Stimulated activated CD8-positive, alpha-beta memory T cell treated with anti-CD3 and anti-CD28 coated beads, Interleukin-2, amount 100 ng/mL, for 1 hour (primary cell): ENCODE results near the gene ABCC1.

Experiments used
- DNase-seq, 2 donors: peaks; one replicate each; pipeline ENCODE4 v3.0.0-alpha.2; 2020; ENCODE audit warnings: low read depth in 2 of 2

The ABCC1 gene

GRCh38 chr16:16048904-16049582 lies 99.6 kb downstream of the ABCC1 start:
- no peak for DNase-seq

DNA sequence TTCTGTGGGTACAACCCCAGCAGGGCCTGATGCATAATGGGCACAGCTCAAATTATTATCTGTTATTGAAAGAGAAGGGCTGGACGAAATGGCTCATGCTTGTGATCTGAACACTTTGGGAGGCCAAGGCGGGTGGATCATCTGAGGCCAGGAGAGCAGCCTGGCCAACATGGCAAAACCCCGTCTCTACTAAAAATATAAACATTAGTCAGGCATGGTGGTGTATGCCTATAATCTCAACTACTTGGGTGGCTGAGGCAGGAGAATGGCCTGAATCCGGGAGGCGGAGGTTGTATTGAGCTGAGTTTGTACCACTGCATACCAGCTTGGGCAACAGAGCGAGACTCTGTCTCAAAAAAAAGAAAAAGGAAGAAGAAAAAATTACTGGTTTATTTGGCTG lies 100.7 kb downstream of the ABCC1 start:
- no peak for DNase-seq

- no peak for DNase-seq
Measured at GRCh38 chr16:16051132-16051531, 101.7 kb downstream of the ABCC1 start.

DNA sequence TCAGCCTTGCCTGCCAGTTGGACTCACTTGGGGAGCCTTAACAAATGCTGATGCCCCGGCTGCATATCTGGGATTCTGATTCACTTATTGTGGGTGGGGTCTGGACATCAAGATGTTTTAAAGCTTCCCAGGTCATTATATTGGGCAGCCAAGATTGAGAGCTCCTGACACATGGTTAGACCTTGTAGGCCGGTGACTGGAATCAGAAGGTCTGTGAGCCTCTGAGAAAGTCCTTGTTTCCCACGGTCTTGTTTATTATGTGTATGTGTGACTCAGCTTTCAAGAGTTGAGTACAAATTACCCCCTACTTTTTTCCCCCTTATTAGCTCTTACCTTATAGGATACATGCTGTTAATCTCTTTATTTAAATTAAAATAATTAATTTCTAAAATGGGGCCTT lies 103.5 kb downstream of the ABCC1 start:
- no peak for DNase-seq

- no peak for DNase-seq
Measured at GRCh38 chr16:16057102-16057501, 107.7 kb downstream of the ABCC1 start.

- no peak for DNase-seq
Measured at GRCh38 chr16:16059160-16059559, 109.7 kb downstream of the ABCC1 start.

GRCh38 chr16:16059895-16060590 lies 110.6 kb downstream of the ABCC1 start:
- DNase-seq, result no peak

DNA sequence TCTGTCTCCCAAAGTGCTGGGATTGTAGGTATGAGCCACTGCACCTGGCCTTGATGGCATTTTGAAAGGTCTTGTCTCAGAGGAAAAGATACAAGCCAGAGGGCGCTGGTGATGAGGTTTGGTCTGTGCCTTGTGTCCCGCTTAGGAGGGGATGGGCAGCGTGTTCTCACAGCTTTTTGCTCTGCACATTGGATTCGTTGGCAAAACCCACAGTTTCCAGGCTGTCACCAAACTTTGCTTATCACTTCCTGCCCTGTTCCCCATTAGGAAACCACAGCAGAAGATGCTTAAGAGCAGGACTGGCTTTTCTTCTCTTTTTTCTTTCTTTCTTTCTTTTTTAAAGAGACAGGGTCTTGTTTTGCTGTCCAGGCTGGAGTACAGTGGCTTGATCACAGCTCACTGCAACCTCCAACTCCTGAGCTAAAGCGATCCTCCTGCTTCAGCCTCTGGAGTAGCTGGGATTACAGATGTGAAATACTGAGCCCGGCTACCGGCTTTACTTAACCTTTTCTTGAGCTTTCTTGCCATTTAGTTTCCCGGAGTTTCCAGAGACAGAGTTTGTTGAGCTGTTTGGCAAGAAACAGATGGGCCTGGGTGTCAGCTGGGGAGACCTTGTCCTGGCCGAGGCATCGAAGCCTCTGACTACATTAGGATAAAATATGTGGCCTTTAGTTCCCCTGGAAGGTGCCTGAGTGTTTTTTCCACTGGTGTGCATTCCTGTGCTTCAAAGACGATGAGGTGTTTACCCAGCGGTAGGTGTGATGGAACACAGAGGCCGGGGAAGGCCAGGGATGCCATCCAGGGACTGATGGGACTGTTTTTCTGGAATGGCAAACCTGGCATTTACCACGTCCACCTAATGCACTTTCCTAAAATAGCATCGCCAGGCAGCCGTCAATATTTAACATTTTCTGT lies 112.9 kb downstream of the ABCC1 start:
- DNase-seq, result no peak

DNA sequence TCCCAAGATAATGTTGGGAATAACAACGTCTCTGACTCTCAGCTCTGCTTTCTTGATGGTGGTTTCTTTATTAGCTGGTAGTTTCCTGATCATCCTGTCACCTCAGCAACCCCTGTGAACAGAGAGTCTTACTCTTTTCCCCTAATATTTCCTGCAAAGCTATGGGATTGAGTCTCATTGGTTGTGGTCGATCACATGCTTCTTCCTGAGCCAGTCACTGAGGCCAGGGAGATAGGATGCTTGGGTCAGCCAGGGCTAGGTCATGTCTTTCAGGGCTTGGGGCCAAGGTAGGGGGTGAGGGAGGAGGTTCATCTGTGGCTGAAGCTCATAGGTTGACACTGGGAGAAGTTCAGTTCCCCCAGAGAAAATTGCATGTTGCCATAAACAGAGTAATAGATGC lies 114.3 kb downstream of the ABCC1 start:
- no peak for DNase-seq

- DNase-seq, result no peak
Measured at GRCh38 chr16:16064874-16065384, 115.5 kb downstream of the ABCC1 start.

GRCh38 chr16:16067127-16067526 lies 117.7 kb downstream of the ABCC1 start:
- DNase-seq, result no peak

- no peak for DNase-seq
Measured at GRCh38 chr16:16071631-16072244, 122.3 kb downstream of the ABCC1 start.

DNA sequence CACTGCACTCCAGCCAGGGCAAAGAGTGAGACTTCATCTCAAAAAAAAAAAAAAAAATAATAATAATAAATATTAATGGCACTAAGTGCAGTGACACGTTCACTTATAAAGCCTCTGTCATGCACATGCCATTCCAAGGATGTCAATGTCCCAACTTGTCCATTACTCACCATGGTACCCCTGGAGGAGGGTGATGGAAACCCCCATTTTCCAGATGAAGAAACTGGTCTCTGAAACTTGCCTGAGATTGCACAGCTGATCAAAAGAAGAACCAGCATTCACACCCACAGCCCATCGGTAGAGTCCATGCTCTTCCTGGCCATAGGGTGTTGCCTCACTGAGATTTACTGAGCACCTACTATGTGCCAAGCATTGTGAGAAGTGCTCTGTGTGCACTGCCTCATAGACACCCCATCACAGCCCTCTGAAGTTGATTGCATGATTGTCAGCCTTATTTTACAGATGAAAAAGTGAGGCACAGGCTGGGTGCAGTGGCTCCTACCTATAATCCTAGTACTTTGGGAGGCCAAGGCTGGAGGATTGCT lies 123.7 kb downstream of the ABCC1 start:
- DNase-seq, result no peak

DNA sequence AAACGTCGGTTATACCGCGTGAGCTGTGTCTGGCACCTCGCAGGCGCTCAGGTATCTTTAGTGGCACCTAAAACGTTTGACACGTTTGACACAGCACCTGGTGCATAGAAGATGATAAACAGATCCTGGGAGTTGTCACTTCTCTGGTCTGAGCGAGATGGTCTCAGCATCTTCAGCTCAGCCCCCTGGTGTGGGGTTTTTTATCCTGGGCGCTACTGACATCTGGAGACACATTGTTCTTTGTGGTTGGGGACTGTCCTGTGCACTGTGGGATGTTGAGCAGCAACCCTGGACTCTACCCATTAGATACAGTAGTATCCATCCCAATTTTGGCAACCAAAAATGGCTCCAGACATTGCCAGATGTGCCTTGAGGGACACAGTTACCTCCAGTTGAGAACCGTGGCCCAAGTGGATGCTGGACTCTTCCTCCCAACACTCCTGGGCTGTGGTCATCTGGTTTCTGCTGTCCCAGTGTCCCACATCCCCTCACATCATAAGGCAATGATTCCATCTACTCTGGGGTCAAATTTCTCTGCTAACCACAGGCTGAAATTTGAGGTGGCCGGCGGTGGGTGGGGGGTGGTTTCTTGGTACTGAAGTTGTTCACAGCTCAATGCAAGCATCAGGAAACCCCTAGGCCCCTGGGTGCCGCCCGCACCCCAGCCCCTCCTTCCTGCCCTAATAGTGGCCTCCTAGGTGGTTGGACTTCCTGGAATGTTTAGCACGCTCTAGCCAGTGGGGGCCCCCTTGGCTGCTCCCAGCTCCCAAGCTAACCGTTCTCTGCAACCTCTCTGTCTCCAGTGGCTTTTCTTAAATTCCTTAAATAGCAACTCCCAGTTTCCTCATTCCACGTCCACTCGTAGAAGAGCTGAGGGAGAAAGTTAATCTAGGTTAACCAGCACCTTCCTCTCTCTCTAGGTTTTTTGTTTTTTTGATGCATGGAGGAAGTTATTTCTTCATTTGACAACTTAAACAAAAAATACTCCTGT lies 124.8 kb downstream of the ABCC1 start:
- no peak for DNase-seq

GRCh38 chr16:16075488-16076422 lies 126.3 kb downstream of the ABCC1 start:
- no peak for DNase-seq

DNA sequence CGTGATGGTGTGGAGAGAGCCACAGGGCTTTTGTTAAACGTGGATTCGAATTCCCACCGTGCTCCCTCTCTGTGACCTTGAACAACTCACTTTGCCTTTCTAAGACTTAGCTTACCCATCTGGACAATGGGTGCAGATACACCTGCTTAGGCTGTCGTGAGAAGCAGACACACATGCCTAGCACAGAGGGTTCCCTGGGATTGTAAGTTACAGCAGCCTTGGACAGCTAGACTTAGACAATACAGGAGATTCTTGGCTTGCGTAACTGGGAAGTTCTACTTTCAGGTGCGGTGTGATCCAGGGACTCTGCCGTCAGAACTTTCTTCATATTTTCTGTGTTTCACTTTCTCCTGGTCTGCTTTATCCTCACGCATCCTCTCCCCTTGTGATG lies 127.0 kb downstream of the ABCC1 start:
- no peak for DNase-seq

DNA sequence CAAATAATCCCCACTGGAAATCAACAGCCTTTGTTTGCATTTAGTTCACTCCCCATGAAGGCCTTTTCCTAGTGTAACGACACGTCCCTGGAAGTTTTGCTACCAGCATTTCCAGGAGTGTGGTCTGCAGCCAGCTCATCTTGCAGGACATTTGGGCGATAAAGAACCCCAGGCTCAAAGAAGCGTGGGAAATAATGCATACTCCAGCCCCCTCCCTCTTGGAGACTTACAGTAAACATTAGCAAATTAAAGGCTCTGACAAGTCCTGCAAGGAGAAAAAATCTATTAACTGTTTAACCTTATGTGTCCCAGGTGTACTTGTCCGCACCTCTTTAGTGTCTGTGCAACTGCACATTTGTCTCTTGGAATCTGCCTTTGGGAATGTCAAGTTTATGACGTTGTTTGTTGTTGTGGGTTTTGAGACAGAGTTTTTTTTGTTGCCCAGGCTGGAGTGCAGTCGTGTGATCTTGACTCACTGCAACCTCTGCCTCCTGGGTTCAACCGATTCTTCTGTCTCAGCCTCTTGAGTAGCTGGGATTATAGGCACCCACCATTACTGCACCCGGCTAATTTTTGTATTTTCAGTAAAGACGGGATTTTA lies 131.1 kb downstream of the ABCC1 start:
- DNase-seq, result no peak

DNA sequence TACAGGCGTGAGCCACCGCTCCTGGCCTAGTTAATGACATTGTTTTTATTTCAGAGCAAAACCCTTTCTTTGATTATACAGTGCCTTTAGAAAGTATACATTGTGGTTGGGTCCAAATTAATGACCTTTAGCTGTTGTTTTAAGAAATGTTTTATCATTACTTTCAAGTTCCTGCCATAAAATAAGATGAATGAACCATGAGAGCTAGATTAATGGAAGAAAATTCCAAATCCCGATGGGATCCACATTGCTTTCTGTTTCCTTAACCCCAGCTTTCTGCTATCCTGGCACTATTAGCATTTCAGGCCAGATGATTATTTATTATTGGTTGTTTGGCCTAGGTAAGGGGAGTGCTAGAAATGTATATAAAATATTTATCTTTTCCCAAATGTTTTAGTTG lies 131.7 kb downstream of the ABCC1 start:
- DNase-seq, result no peak

DNA sequence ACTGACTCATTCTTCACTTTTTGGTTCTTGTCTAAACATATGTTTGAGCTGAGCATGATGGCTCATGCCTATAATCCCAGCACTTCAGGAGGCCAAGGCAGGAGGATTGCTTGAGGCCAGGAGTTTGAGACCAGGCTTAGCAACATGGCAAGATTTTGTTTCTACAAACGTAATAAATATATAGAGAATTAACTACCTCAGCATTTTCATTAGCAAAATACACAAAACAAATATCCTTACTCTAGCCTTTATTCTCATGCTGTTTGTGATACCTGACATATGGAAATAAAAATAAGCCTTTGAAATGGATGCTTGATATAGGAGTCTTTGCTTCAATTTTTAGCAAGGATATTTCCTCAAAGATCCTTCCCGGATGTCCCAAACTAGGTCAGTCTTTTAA lies 132.8 kb downstream of the ABCC1 start:
- DNase-seq, result no peak
